Measurements from ENCODE around the gene MRFAP1. TPM values are rescaled to one million over a fixed set of nuclear protein-coding genes. Genes with fewer than 3 reads are reported as not detected.

The MRFAP1 gene
- total RNA-seq, 1 donor from 2014 or later = 293 TPM

DNA sequence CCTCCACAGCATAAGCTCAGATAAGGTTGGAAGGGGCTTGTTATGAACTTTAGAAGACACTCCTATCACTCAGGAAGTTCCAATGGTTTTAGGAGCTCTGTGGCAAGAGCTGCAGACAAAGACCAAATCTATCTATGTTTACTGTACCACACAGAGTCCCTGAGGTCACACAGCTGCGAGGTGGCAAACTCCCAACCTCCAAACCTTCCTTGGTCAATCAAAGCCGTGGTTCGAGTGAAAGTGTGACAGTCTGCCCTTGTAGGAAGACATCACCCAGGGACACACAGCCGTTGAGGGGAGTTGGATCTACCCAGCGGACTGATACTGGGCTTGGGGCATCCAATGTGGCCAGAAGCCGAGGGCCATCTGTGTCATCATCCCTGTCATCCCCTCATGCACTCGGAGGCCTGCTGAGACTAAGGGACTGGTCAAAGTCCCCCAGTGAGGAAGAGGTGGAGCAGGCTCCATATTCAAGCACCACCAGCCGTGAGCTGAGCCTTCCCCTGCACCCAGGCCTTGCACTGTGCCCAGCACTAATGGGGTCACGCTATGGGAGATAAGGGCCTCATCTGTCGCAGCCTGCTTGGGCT lies 38.7 kb upstream of the MRFAP1 start:
- H3K27ac Mint-ChIP-seq = no peak overlapping the region
- H3K4me1 Mint-ChIP-seq (ENCODE audit: unreplicated experiment) = no peaks in the 10 kb centered on the region
- TF ChIP-seq, protein P1, sequence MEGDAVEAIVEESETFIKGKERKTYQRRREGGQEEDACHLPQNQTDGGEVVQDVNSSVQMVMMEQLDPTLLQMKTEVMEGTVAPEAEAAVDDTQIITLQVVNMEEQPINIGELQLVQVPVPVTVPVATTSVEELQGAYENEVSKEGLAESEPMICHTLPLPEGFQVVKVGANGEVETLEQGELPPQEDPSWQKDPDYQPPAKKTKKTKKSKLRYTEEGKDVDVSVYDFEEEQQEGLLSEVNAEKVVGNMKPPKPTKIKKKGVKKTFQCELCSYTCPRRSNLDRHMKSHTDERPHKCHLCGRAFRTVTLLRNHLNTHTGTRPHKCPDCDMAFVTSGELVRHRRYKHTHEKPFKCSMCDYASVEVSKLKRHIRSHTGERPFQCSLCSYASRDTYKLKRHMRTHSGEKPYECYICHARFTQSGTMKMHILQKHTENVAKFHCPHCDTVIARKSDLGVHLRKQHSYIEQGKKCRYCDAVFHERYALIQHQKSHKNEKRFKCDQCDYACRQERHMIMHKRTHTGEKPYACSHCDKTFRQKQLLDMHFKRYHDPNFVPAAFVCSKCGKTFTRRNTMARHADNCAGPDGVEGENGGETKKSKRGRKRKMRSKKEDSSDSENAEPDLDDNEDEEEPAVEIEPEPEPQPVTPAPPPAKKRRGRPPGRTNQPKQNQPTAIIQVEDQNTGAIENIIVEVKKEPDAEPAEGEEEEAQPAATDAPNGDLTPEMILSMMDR (conservative IDR thresholded peaks at IDR 0.05) = no peak
- DNase-seq (ENCODE audit: extremely low spot score, unreplicated experiment) = no peak
- no peaks in the 10 kb centered on the region for H3K27me3 Mint-ChIP-seq
- H3K9me3 Mint-ChIP-seq = no peaks in the 10 kb centered on the region
- no peak overlapping the region for H3K4me3 Mint-ChIP-seq
- peaks cover 7% of the 10 kb centered on the region for H3K36me3 Mint-ChIP-seq

DNA sequence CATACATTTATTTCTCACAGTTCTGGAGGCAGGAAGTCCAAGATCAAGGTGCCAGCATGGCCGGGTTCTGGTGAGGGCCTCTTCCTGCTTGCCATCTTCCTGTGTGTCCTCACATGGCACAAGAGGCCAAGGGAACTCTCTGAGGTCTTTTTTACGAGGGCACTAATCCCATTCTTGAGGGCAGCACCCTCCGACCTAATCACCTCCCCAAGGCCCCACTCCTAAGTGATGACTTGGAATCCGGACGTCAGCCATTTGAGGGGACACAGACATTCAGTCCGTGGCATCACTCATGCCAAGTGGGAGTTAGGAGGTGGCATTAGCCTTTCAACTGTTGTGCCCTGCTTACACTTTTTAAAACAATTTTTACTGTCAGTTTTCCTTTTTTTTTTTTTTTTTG lies 38.2 kb upstream of the MRFAP1 start:
- no peak for DNase-seq (ENCODE audit: extremely low spot score, unreplicated experiment)
- no peaks in the 10 kb centered on the region for H3K9me3 Mint-ChIP-seq
- no peaks in the 10 kb centered on the region for H3K4me1 Mint-ChIP-seq (ENCODE audit: unreplicated experiment)
- TF ChIP-seq, protein P1 (conservative IDR thresholded peaks at IDR 0.05) = no peak
- H3K27ac Mint-ChIP-seq = no peak overlapping the region
- H3K36me3 Mint-ChIP-seq = peaks cover 12% of the 10 kb centered on the region
- no peak overlapping the region for H3K4me3 Mint-ChIP-seq
- H3K27me3 Mint-ChIP-seq = no peaks in the 10 kb centered on the region

DNA sequence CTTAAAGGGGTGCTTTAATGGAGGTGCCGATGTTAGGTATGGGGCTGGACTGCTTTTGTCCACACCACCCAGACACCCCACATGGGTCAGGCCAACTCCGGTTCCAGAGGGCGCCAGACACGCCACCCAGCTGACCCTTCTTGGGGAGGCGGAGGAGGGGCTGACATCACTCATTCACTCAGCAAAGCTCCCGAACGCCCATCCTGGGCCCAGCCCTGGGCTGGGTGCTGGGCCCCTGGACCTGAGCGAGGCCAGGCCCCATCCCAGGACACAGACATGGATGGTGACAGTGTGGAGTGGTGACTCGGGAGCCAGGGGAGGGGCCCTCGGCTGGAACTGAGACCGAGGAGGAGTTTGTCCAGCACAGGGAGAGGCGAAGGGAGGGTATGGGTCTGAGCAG lies 37.4 kb upstream of the MRFAP1 start:
- Mint-ChIP-seq H3K27me3 (no peaks in the 10 kb centered on the region), H3K27ac (no peak overlapping the region), H3K4me1 (ENCODE audit: unreplicated experiment) (no peaks in the 10 kb centered on the region), H3K36me3 (peaks cover 18% of the 10 kb centered on the region), H3K9me3 (no peaks in the 10 kb centered on the region), H3K4me3 (no peak overlapping the region)
- TF ChIP-seq, protein P1 (conservative IDR thresholded peaks at IDR 0.05) = no peak
- no peak for DNase-seq (ENCODE audit: extremely low spot score, unreplicated experiment)

DNA sequence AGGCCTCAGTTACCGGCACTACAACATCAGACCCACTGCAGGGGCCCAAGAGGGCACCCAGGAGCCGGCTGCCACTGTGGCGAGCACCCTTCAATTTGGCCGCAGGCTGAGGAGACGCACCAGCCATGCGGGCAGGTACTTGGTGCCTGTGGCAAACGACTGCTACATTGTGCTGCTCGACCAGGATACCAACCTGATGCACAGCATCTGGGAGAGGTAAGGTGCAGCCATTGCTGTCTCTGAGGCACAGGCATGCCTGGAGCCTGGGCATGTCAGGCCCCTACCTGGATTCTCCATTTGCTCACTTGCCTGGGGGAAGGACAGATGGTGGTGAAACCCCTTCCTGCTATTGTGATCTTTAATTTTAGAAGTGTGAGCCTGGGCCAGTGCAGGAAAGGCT lies 35.4 kb upstream of the MRFAP1 start:
- no peak for DNase-seq (ENCODE audit: extremely low spot score, unreplicated experiment)
- Mint-ChIP-seq H3K9me3 (no peaks in the 10 kb centered on the region), H3K36me3 (peaks cover 20% of the 10 kb centered on the region), H3K27ac (no peak overlapping the region), H3K4me3 (no peak overlapping the region), H3K4me1 (ENCODE audit: unreplicated experiment) (no peaks in the 10 kb centered on the region), H3K27me3 (no peaks in the 10 kb centered on the region)
- TF ChIP-seq, protein P1 (conservative IDR thresholded peaks at IDR 0.05) = no peak

DNA sequence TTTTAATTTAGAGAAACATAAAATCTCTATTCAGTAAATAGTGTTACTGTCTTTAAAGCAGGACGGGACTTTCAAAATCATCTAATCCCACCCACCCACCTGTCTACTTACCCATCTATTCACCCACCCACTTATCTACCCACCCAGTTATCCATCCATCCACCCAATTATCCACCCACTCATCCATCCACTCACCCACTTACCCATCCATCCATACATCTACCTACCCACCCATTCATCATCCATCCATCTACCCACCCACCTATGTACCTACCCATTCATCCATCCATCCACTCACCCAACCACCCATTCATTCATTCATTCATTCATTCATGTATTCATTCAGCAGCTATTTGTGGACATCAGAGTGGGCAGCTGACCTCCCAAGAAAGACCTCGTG lies 34.9 kb upstream of the MRFAP1 start:
- Mint-ChIP-seq H3K36me3 (peaks cover 20% of the 10 kb centered on the region), H3K27ac (no peak overlapping the region), H3K27me3 (no peaks in the 10 kb centered on the region), H3K4me3 (no peak overlapping the region), H3K4me1 (ENCODE audit: unreplicated experiment) (no peaks in the 10 kb centered on the region), H3K9me3 (no peaks in the 10 kb centered on the region)
- no peak for DNase-seq (ENCODE audit: extremely low spot score, unreplicated experiment)
- TF ChIP-seq, protein P1 (conservative IDR thresholded peaks at IDR 0.05) = no peak
